GM23248 (cell line): ENCODE data around the gene LSM3.

Source experiments
- EZH2 ChIP-seq: fragments of 200-600 bp; sonication (generic); IDR thresholded peaks from 2 replicates; pipeline ENCODE4 v1.6.1; 2018; ENCODE audit warnings: antibody characterized with exemption, mild to moderate bottlenecking; ENCODE audit not compliant: insufficient read depth, poor library complexity, severe bottlenecking
- EZH2phosphoT487 ChIP-seq: fragments of 200-600 bp; sonication (generic); IDR thresholded peaks from 2 replicates; pipeline ENCODE4 v1.6.1; 2018; ENCODE audit warnings: antibody characterized with exemption, moderate library complexity, mild to moderate bottlenecking, low read depth; ENCODE audit not compliant: insufficient read depth

DNA sequence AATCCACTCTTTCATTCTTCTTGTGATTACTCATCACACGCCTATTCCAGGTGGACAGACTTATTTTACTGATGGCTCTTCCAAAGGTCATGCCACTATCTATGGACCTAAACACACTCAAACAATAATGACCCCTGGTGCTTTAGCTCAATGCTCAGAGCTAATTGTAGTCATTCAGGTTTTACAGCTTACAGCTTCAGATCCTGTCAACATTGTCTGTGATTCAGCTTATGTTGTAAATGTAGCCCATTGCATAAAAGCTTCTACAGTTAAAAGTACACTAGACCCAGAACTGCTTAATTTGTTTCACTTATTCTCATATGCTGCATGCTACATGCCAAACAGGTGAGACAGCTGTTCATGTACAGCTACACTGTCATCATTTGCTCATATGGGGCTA is 49.2 kb downstream of the LSM3 start:
- no peak for TF ChIP-seq EZH2phosphoT487
- TF ChIP-seq EZH2, result no peak
